Loucy (cell line): ENCODE measurements around the gene LRRC27.
"Not testable (repeated sequence)": the region's sequence is repeated elsewhere in the genome, so short reads cannot be mapped to it uniquely, and the experiment has no call there.

Source experiments
- H2AFZ ChIP-seq: fragments of 200-600 bp; sonication (generic); 2 replicates; pipeline ENCODE4 v1.6.0; 2016; ENCODE audit warnings: antibody characterized with exemption, mild to moderate bottlenecking, low read length, moderate library complexity
- H3F3A ChIP-seq: fragments of 200-600 bp; 2 replicates; pipeline ENCODE4 v1.6.0; 2016; ENCODE audit warnings: antibody characterized with exemption, low read depth, mild to moderate bottlenecking
- H3K27me3 ChIP-seq: fragments of 200-600 bp; sonication (generic); 2 replicates; pipeline ENCODE4 v1.6.1; 2014; ENCODE audit warnings: low read length, mild to moderate bottlenecking; ENCODE audit not compliant: insufficient read depth, poor library complexity, severe bottlenecking
- H3K36me3 ChIP-seq: fragments of 200-600 bp; sonication (generic); 2 replicates; pipeline ENCODE4 v1.6.1; 2016; ENCODE audit warnings: low read length; ENCODE audit not compliant: insufficient read depth
- H3K4me1 ChIP-seq: fragments of 200-600 bp; sonication (generic); 2 replicates; pipeline ENCODE4 v1.5.1; 2014; ENCODE audit warnings: low read length, mild to moderate bottlenecking; ENCODE audit not compliant: insufficient read depth, poor library complexity, severe bottlenecking
- H3K4me2 ChIP-seq: fragments of 200-600 bp; sonication (generic); 2 replicates; pipeline ENCODE4 v1.6.0; 2014; ENCODE audit warnings: antibody characterized with exemption, low read length, low read depth, mild to moderate bottlenecking; ENCODE audit not compliant: poor library complexity, severe bottlenecking
- H3K4me3 ChIP-seq: fragments of 200-600 bp; sonication (generic); 2 replicates; pipeline ENCODE4 v1.5.1; 2014; ENCODE audit warnings: low read length, mild to moderate bottlenecking, mixed read lengths; ENCODE audit not compliant: poor library complexity, severe bottlenecking
- H3K79me2 ChIP-seq: fragments of 200-600 bp; sonication (generic); 2 replicates; pipeline ENCODE4 v1.6.1; 2014; ENCODE audit warnings: low read length; ENCODE audit not compliant: insufficient read depth
- H3K9ac ChIP-seq: fragments of 200-600 bp; sonication (generic); 2 replicates; pipeline ENCODE4 v1.6.0; 2014; ENCODE audit warnings: mild to moderate bottlenecking, low read depth, low read length, moderate library complexity; ENCODE audit not compliant: poor library complexity, severe bottlenecking
- H3K9me2 ChIP-seq: fragments of 200-600 bp; sonication (generic); replicated peaks from 2 replicates; pipeline ENCODE4 v1.6.1; 2016; ENCODE audit warnings: low read depth, low read length, mixed read lengths
- H3K9me3 ChIP-seq: fragments of 200-600 bp; sonication (generic); 2 replicates; pipeline ENCODE4 v1.6.1; 2014; ENCODE audit warnings: mild to moderate bottlenecking, antibody characterized with exemption, low read length, low read depth; ENCODE audit not compliant: insufficient read depth
- H4K20me1 ChIP-seq: fragments of 200-600 bp; sonication (generic); 2 replicates; pipeline ENCODE4 v1.6.0; 2014; ENCODE audit warnings: antibody characterized with exemption, low read length, mild to moderate bottlenecking; ENCODE audit not compliant: insufficient read depth, poor library complexity, severe bottlenecking
- CTCF ChIP-seq: fragments of 200-600 bp; sonication (generic); conservative IDR thresholded peaks from 2 replicates; pipeline ENCODE4 v1.5.1; 2014; ENCODE audit warnings: mild to moderate bottlenecking, antibody characterized with exemption, low read length
- EZH2phosphoT487 ChIP-seq: fragments of 200-600 bp; IDR thresholded peaks from 2 replicates; pipeline ENCODE4 v1.6.1; 2018; ENCODE audit warnings: antibody characterized with exemption, mild to moderate bottlenecking, moderate library complexity, borderline replicate concordance

Gene LRRC27

GRCh38 chr10:132351611-132352010 is 19.6 kb downstream of the LRRC27 start:
- Histone ChIP-seq H3K9me3 (no peaks in the 10 kb centered on the region), H2AFZ (no peak overlapping the region), H4K20me1 (no peaks in the 10 kb centered on the region), H3K9ac (no peak overlapping the region), H3K79me2 (no peaks in the 10 kb centered on the region), H3K9me2 (no peaks in the 10 kb centered on the region), H3K4me3 (no peak overlapping the region), H3K4me2 (no peak overlapping the region), H3K27me3 (no peaks in the 10 kb centered on the region), H3F3A (no peaks in the 10 kb centered on the region), H3K36me3 (no peaks in the 10 kb centered on the region), H3K4me1 (no peaks in the 10 kb centered on the region)
- no peak for TF ChIP-seq EZH2phosphoT487
- no peak for TF ChIP-seq CTCF

- not testable (repeated sequence) for H4K20me1 ChIP-seq, H3K9me2 ChIP-seq, H3K9me3 ChIP-seq, H3K9ac ChIP-seq, H3K4me3 ChIP-seq, H3K27me3 ChIP-seq, H3K79me2 ChIP-seq, H3F3A ChIP-seq, H2AFZ ChIP-seq, H3K36me3 ChIP-seq, H3K4me1 ChIP-seq, H3K4me2 ChIP-seq
- peak; percentile 61 for TF ChIP-seq CTCF
Observed at GRCh38 chr10:132352462-132353308, 20.7 kb downstream of the LRRC27 start.

- no peaks in the 10 kb centered on the region for H3K4me1 ChIP-seq
- H3K9me2 ChIP-seq = no peaks in the 10 kb centered on the region
- no peak overlapping the region for H2AFZ ChIP-seq
- H3K9ac ChIP-seq = no peak overlapping the region
- H3K4me3 ChIP-seq = no peak overlapping the region
- H3K27me3 ChIP-seq = no peaks in the 10 kb centered on the region
- H3F3A ChIP-seq = no peaks in the 10 kb centered on the region
- H3K36me3 ChIP-seq = no peaks in the 10 kb centered on the region
- H3K4me2 ChIP-seq = no peak overlapping the region
- H4K20me1 ChIP-seq = no peaks in the 10 kb centered on the region
- no peaks in the 10 kb centered on the region for H3K79me2 ChIP-seq
- no peak for TF ChIP-seq CTCF
- no peak for TF ChIP-seq EZH2phosphoT487
- H3K9me3 ChIP-seq = no peaks in the 10 kb centered on the region
Observed at GRCh38 chr10:132353456-132354355, 21.7 kb downstream of the LRRC27 start.
